Endothelial cell of umbilical vein (primary cell): Measurements from ENCODE around the gene HECTD4. TPM values are rescaled to one million over a fixed set of nuclear protein-coding genes. Genes with fewer than 3 reads are reported as not detected.

Experiments
- BruUV-seq: library from RNA; stranded (reverse); fragments of 400-500 nt; replicated peaks from 2 replicates; lab custom pipeline; 2021; lab: Mats Ljungman, UMichigan
- CTCF ChIA-PET: fragments of 300-600, 350-600 bp; sonication (Branson Sonifier 250); formaldehyde crosslinking; loops from one replicate; lab custom pipeline; 2021; ENCODE audit warnings: antibody characterized with exemption, inconsistent platforms; lab: Charles Lee
- POLR2A ChIA-PET: fragments of 300-600, 350-600 bp; sonication (Branson Sonifier 250); formaldehyde crosslinking; loops from one replicate; lab custom pipeline; 2021; ENCODE audit warnings: antibody characterized with exemption, inconsistent platforms; lab: Charles Lee
- DNase-seq: peaks from one replicate; pipeline ENCODE4 v3.0.0-alpha.2; 2011; ENCODE audit warnings: low read depth, low spot score
- FAIRE-seq: peaks from 2 replicates; lab custom pipeline; 2011; peaks lifted over from hg19 to GRCh38; lab: Jason Lieb, UNC
- H2AFZ ChIP-seq: 2 replicates; pipeline ENCODE4 v1.6.0; 2012; ENCODE audit warnings: low read depth, low read length, control low read depth, inconsistent platforms
- H3K27ac ChIP-seq: 2 replicates; pipeline ENCODE4 v1.5.1; 2011; ENCODE audit warnings: low read depth, mild to moderate bottlenecking, control low read depth, low read length, moderate library complexity; ENCODE audit not compliant: insufficient read depth
- H3K27me3 ChIP-seq, 2 experiments: 2 replicates each; pipeline versions ENCODE4 v1.6.0 to v1.6.1; 2011; ENCODE audit warnings: low read length in 2 of 2, mixed read lengths in 1 of 2; ENCODE audit not compliant: control insufficient read depth in 2 of 2, insufficient read depth in 2 of 2
- H3K36me3 ChIP-seq, 2 experiments: 2 replicates in 1 of 2; 3 replicates in 1 of 2; pipeline ENCODE4 v1.5.1; 2011; ENCODE audit warnings: low read length in 2 of 2, mild to moderate bottlenecking in 1 of 2, moderate library complexity in 1 of 2; ENCODE audit not compliant: control insufficient read depth in 2 of 2, insufficient read depth in 2 of 2; ENCODE audit errors: extremely low read depth in 1 of 2
- H3K4me1 ChIP-seq: 3 replicates; pipeline ENCODE4 v1.5.1; 2011; ENCODE audit warnings: mild to moderate bottlenecking, low read length; ENCODE audit not compliant: control insufficient read depth, insufficient read depth; ENCODE audit errors: extremely low read depth
- H3K4me2 ChIP-seq: 2 replicates; pipeline ENCODE4 v1.6.1; 2011; ENCODE audit warnings: low read length, control low read depth, mixed read lengths; ENCODE audit not compliant: insufficient read depth
- H3K4me3 ChIP-seq, 3 experiments: fragments of 200-600 bp in 1 of 3; sonication (generic), shearing (Covaris generic) in 1 of 3; replicated peaks in 1 of 3; 2 replicates each; pipeline ENCODE4 v1.5.1; 2011 to 2016; ENCODE audit warnings: control low read depth in 3 of 3, low read length in 3 of 3, mild to moderate bottlenecking in 2 of 3, inconsistent platforms in 1 of 3, low read depth in 1 of 3, moderate library complexity in 1 of 3; ENCODE audit not compliant: insufficient read depth in 1 of 3
- H3K79me2 ChIP-seq: 2 replicates; pipeline ENCODE4 v1.6.0; 2012; ENCODE audit warnings: low read length, inconsistent platforms; ENCODE audit not compliant: control insufficient read depth, insufficient read depth
- H3K9ac ChIP-seq: replicated peaks from 2 replicates; pipeline ENCODE3; 2011; ENCODE audit warnings: low read length, control low read depth; ENCODE audit not compliant: insufficient read depth; ENCODE audit errors: extremely low read depth
- H3K9me1 ChIP-seq: replicated peaks from 3 replicates; pipeline ENCODE4 v1.6.0; 2011; ENCODE audit warnings: mild to moderate bottlenecking, low read length; ENCODE audit not compliant: control insufficient read depth, insufficient read depth; ENCODE audit errors: extremely low read depth
- H3K9me3 ChIP-seq: replicated peaks from 2 replicates; pipeline ENCODE4 v1.5.1; 2012; ENCODE audit warnings: low read length, inconsistent platforms; ENCODE audit not compliant: control insufficient read depth, insufficient read depth
- H4K20me1 ChIP-seq: replicated peaks from 2 replicates; pipeline ENCODE3; 2011; ENCODE audit warnings: mild to moderate bottlenecking, low read length; ENCODE audit not compliant: control insufficient read depth, insufficient read depth; ENCODE audit errors: extremely low read depth
- EZH2 ChIP-seq: IDR thresholded peaks from 2 replicates; pipeline ENCODE4 v1.6.1; 2012; ENCODE audit warnings: borderline replicate concordance, low read depth, mild to moderate bottlenecking, moderate library complexity, low read length, inconsistent platforms; ENCODE audit not compliant: severe bottlenecking
- FOS ChIP-seq: IDR thresholded peaks from 2 replicates; pipeline ENCODE4 v1.6.1; 2011; ENCODE audit warnings: mild to moderate bottlenecking, low read length, moderate library complexity, borderline replicate concordance; ENCODE audit not compliant: insufficient read depth
- GATA2 ChIP-seq: IDR thresholded peaks from 2 replicates; pipeline ENCODE4 v1.7.0; 2011; ENCODE audit warnings: low read depth, mild to moderate bottlenecking, moderate library complexity, mixed read lengths, low read length; ENCODE audit not compliant: insufficient read length, insufficient read depth
- JUN ChIP-seq: IDR thresholded peaks from 2 replicates; pipeline ENCODE4 v1.6.1; 2011; ENCODE audit warnings: borderline replicate concordance, low read depth; ENCODE audit not compliant: insufficient read length, insufficient read depth
- MYC ChIP-seq: IDR thresholded peaks from one replicate; pipeline ENCODE4 v1.6.1; 2011; ENCODE audit warnings: mild to moderate bottlenecking, low read depth, low read length
- POLR2A ChIP-seq: IDR thresholded peaks from 2 replicates; pipeline ENCODE4 v1.6.1; 2012; ENCODE audit warnings: low read depth, mild to moderate bottlenecking, control low read depth, low read length
- POLR2AphosphoS5 ChIP-seq: IDR thresholded peaks from 2 replicates; pipeline ENCODE4 v1.6.1; 2012; ENCODE audit warnings: low read depth, mild to moderate bottlenecking, control low read depth, low read length, moderate library complexity; ENCODE audit not compliant: insufficient read depth
- dilution Hi-C: fragments of 300-500 bp; cut with MboI; formaldehyde crosslinking; loops from one replicate; pipeline ENCODE4 v1.15.0; 2019; ENCODE audit warnings: low sequenced_read_pairs; ENCODE audit not compliant: extremely low pct_ligation_motif_present
- intact Hi-C: fragments of 100-400 bp; cut with micrococcal nuclease; formaldehyde crosslinking; loops from one replicate; pipeline ENCODE4 v1.10.0; 2022
- polyA plus RNA-seq, 4 experiments: library from polyadenylated mRNA; depleted of rRNA in 3 of 4; stranded (reverse) in 3 of 4; unstranded in 1 of 4; fragments of >200 nt; gene quantifications; 2 replicates each; pipeline versions ENCODE4 v1.2.1 to v1.2.3, GENCODE V29; 2011 to 2012; ENCODE audit warnings: missing spikeins in 1 of 4
- total RNA-seq: library from RNA; stranded (reverse); gene quantifications from 2 replicates; pipeline ENCODE4 v1.2.3, GENCODE V29; 2021
- TF ChIP-seq, protein P1 (sequence below): IDR thresholded peaks from 2 replicates; pipeline ENCODE4 v1.6.1; 2011; ENCODE audit not compliant: insufficient read depth, insufficient read length
- TF ChIP-seq, protein P2 (sequence below), 2 donors: IDR thresholded peaks; 1 replicate in 1 of 2; 2 replicates in 1 of 2; pipeline ENCODE4 v1.5.1; 2011; ENCODE audit warnings: low read length in 2 of 2, mild to moderate bottlenecking in 2 of 2, moderate library complexity in 2 of 2, control low read depth in 1 of 2, inconsistent platforms in 1 of 2, low read depth in 1 of 2; ENCODE audit not compliant: insufficient read depth in 1 of 2; ENCODE audit errors: extremely low read depth in 1 of 2

Gene HECTD4
- total and polyA plus RNA-seq, 2 donors (not counting 3 experiments of a cell fraction or from before 2014, with no cell fraction given), result 9.7 to 47.7 TPM

DNA sequence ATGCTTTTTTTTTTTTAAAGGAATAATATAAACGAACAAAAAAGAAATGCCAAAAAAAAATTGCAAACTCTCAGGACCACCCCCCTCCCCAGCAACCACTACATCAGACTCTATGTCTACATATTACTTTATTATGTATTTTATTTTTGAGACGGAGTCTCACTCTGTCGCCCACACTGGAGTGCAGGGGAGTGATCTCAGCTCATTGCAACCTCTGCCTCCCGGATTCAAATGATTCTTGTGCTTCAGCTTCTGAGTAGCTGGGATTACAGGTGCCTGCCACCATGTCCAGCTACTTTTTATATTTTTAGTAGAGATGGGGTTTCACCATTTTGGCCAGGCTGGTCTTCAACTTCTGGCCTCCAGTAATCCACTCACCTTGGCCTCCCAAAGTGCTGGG is 22.9 kb downstream of the HECTD4 start:
- intact Hi-C loops (no loop called here), dilution Hi-C loops (no loop called here)
- no TSS peak for BruUV-seq
- no peak overlapping the region for H3K9ac ChIP-seq
- no peaks in the 10 kb centered on the region for H3K36me3 ChIP-seq
- CTCF ChIA-PET, result no interaction called here
- no peaks in the 10 kb centered on the region for H4K20me1 ChIP-seq
- H3K27me3 ChIP-seq, result no peaks in the 10 kb centered on the region
- no peak overlapping the region for H2AFZ ChIP-seq
- POLR2A ChIA-PET, result no interaction called here
- H3K27ac ChIP-seq, result no peak overlapping the region
- no peaks in the 10 kb centered on the region for H3K4me1 ChIP-seq
- FAIRE-seq (no peak), DNase-seq (no peak)
- H3K4me3 ChIP-seq, result no peak overlapping the region
- H3K4me2 ChIP-seq, result no peak overlapping the region
- no peaks in the 10 kb centered on the region for H3K9me3 ChIP-seq
- H3K9me1 ChIP-seq, result no peaks in the 10 kb centered on the region
- H3K79me2 ChIP-seq, result peaks cover 4% of the 10 kb centered on the region
- TF ChIP-seq POLR2A (no peak), EZH2 (no peak), FOS (no peak), GATA2 (no peak)
- TF ChIP-seq, protein P1, sequence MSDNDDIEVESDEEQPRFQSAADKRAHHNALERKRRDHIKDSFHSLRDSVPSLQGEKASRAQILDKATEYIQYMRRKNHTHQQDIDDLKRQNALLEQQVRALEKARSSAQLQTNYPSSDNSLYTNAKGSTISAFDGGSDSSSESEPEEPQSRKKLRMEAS, result no peak
- TF ChIP-seq, protein P2, sequence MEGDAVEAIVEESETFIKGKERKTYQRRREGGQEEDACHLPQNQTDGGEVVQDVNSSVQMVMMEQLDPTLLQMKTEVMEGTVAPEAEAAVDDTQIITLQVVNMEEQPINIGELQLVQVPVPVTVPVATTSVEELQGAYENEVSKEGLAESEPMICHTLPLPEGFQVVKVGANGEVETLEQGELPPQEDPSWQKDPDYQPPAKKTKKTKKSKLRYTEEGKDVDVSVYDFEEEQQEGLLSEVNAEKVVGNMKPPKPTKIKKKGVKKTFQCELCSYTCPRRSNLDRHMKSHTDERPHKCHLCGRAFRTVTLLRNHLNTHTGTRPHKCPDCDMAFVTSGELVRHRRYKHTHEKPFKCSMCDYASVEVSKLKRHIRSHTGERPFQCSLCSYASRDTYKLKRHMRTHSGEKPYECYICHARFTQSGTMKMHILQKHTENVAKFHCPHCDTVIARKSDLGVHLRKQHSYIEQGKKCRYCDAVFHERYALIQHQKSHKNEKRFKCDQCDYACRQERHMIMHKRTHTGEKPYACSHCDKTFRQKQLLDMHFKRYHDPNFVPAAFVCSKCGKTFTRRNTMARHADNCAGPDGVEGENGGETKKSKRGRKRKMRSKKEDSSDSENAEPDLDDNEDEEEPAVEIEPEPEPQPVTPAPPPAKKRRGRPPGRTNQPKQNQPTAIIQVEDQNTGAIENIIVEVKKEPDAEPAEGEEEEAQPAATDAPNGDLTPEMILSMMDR (IDR thresholded peaks at IDR 0.05; ENCODE audit: extremely low read depth in 1 of 2, insufficient read depth in 1 of 2, low read depth in 1 of 2, low read length in 2 of 2), result no peak

DNA sequence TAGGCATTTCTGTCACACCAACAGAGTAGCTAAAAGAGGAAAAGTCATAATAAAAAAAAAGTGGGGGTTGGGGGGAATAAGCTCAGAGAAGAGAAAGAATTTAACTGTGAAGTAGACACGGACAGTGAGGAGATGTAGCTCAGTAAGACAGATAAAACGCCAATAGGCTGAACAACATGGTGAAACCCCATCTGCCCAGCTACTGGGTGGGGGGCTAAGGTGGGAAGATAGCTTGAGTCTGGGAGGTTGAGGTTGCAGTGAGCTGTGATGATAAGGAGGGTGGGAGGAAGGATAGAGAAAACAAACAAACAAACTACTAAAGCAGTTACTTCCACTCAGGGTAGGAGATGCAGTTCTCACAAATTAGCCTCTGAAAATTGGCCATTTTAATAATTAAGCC is 25.0 kb downstream of the HECTD4 start:
- H3K79me2 ChIP-seq, result peaks cover 2% of the 10 kb centered on the region
- H2AFZ ChIP-seq, result no peak overlapping the region
- no peaks in the 10 kb centered on the region for H3K27me3 ChIP-seq
- no peak for FAIRE-seq
- no peak overlapping the region for H3K4me2 ChIP-seq
- intact Hi-C loops, result no loop called here
- no peak overlapping the region for H3K4me3 ChIP-seq
- no peak for DNase-seq
- no peak for TF ChIP-seq POLR2A
- TF ChIP-seq, protein P1, result no peak
- no peak for TF ChIP-seq POLR2AphosphoS5
- TF ChIP-seq JUN, result no peak
- TF ChIP-seq FOS, result no peak
- TF ChIP-seq, protein P2 (IDR thresholded peaks at IDR 0.05; ENCODE audit: extremely low read depth in 1 of 2, insufficient read depth in 1 of 2, low read depth in 1 of 2, low read length in 2 of 2), result no peak
- TF ChIP-seq GATA2, result no peak
- no peak for TF ChIP-seq MYC
- TF ChIP-seq EZH2, result no peak
- POLR2A ChIA-PET, result no interaction called here
- no peaks in the 10 kb centered on the region for H3K9me3 ChIP-seq
- H3K27ac ChIP-seq, result no peak overlapping the region
- no peaks in the 10 kb centered on the region for H3K9me1 ChIP-seq
- CTCF ChIA-PET, result interaction anchor here (0.9 to 1.1 kb wide), 2 partner anchors 11 to 15 kb away, joined by 3 read pairs; no protein-coding TSS in a partner anchor
- no TSS peak for BruUV-seq
- H4K20me1 ChIP-seq, result no peaks in the 10 kb centered on the region
- H3K36me3 ChIP-seq, result no peaks in the 10 kb centered on the region
- H3K4me1 ChIP-seq, result no peaks in the 10 kb centered on the region
- dilution Hi-C loops, result no loop called here
- H3K9ac ChIP-seq, result no peak overlapping the region
